A673 (cell line): ENCODE results near the gene ERGIC1.

ENCODE experiments used
- CTCF ChIP-seq: fragments of 300-800, 200-600 bp; sonication (generic); conservative IDR thresholded peaks from 2 replicates; pipeline ENCODE4 v1.5.1; 2017; ENCODE audit warnings: low read depth, mild to moderate bottlenecking, antibody characterized with exemption, low read length, moderate library complexity, mixed read lengths
- EZH2 ChIP-seq: fragments of 200-600 bp; sonication (generic); IDR thresholded peaks from 2 replicates; pipeline ENCODE4 v1.6.1; 2017; ENCODE audit warnings: borderline replicate concordance, low read depth, mild to moderate bottlenecking, mixed read lengths, antibody characterized with exemption, low read length; ENCODE audit not compliant: poor library complexity, severe bottlenecking

- TF ChIP-seq CTCF (no peak), EZH2 (no peak)
These were observed 135.9 kb downstream of the ERGIC1 start for GRCh38 chr5:172969921-172970320.
